Neuronal stem cell (in vitro differentiated cells): ENCODE results near the gene DOK4.

Experiments used
- DNase-seq: peaks from one replicate; pipeline ENCODE4 v3.0.0-alpha.2; 2013; ENCODE audit warnings: low spot score
- H2AFZ ChIP-seq: one replicate; pipeline ENCODE4 v1.6.1; 2013; ENCODE audit warnings: mild to moderate bottlenecking, low read length, inconsistent platforms
- H2AK5ac ChIP-seq: 2 replicates; pipeline ENCODE4 v1.6.1; 2013; ENCODE audit warnings: low read depth, mild to moderate bottlenecking, inconsistent platforms, low read length, moderate library complexity, mixed read lengths
- H2BK120ac ChIP-seq: 2 replicates; pipeline ENCODE4 v1.6.1; 2013; ENCODE audit warnings: low read depth, mild to moderate bottlenecking, inconsistent platforms, low read length, moderate library complexity, mixed read lengths
- H2BK12ac ChIP-seq: one replicate; pipeline ENCODE4 v1.6.1; 2013; ENCODE audit warnings: low read length, inconsistent platforms
- H2BK15ac ChIP-seq: 2 replicates; pipeline ENCODE4 v1.6.1; 2013; ENCODE audit warnings: mild to moderate bottlenecking, low read length, inconsistent platforms, mixed read lengths
- H2BK5ac ChIP-seq: one replicate; pipeline ENCODE4 v1.6.1; 2013; ENCODE audit warnings: inconsistent platforms, mild to moderate bottlenecking, low read length, moderate library complexity
- H3K14ac ChIP-seq: one replicate; pipeline ENCODE4 v1.6.1; 2013; ENCODE audit warnings: low read length, inconsistent platforms
- H3K18ac ChIP-seq: 2 replicates; pipeline ENCODE4 v1.6.1; 2013; ENCODE audit warnings: low read length, inconsistent platforms
- H3K23ac ChIP-seq: 2 replicates; pipeline ENCODE4 v1.6.1; 2013; ENCODE audit warnings: low read depth, mild to moderate bottlenecking, mixed read lengths, low read length, inconsistent platforms; ENCODE audit not compliant: poor library complexity
- H3K27ac ChIP-seq: replicated peaks from 3 replicates; pipeline ENCODE4 v1.5.1; 2013; ENCODE audit warnings: low read length, inconsistent platforms
- H3K27me3 ChIP-seq, 3 experiments: 2 replicates each; pipeline ENCODE4 v1.6.1; 2013; ENCODE audit warnings: low read length in 3 of 3, mild to moderate bottlenecking in 2 of 3, inconsistent platforms in 1 of 3, low read depth in 1 of 3, mixed read lengths in 1 of 3, moderate library complexity in 1 of 3; ENCODE audit not compliant: control insufficient read depth in 3 of 3, insufficient read depth in 3 of 3
- H3K36me3 ChIP-seq, 2 donors: replicated peaks in 1 of 2; 2 replicates each; pipeline ENCODE4 v1.6.1; 2013; ENCODE audit warnings: low read length in 2 of 2; ENCODE audit not compliant: control insufficient read depth in 2 of 2, insufficient read depth in 2 of 2
- H3K4ac ChIP-seq: 2 replicates; pipeline ENCODE4 v1.6.1; 2013; ENCODE audit warnings: inconsistent platforms, mild to moderate bottlenecking, low read length, moderate library complexity
- H3K4me1 ChIP-seq, 2 donors: 1 replicate in 1 of 2; 2 replicates in 1 of 2; pipeline ENCODE4 v1.6.1; 2013; ENCODE audit warnings: low read length in 2 of 2, low read depth in 1 of 2; ENCODE audit not compliant: control insufficient read depth in 2 of 2, insufficient read depth in 1 of 2
- H3K4me2 ChIP-seq: one replicate; pipeline ENCODE4 v1.6.1; 2013; ENCODE audit warnings: mild to moderate bottlenecking, low read length, inconsistent platforms; ENCODE audit not compliant: insufficient read depth, poor library complexity, severe bottlenecking
- H3K4me3 ChIP-seq, 2 donors: 2 replicates each; pipeline ENCODE4 v1.5.1; 2013; ENCODE audit warnings: low read length in 2 of 2, mild to moderate bottlenecking in 2 of 2, inconsistent platforms in 1 of 2, moderate library complexity in 1 of 2
- H3K79me1 ChIP-seq: one replicate; pipeline ENCODE4 v1.6.1; 2013; ENCODE audit warnings: low read depth, mild to moderate bottlenecking, inconsistent platforms, low read length, moderate library complexity
- H3K9ac ChIP-seq: one replicate; pipeline ENCODE4 v1.6.1; 2013; ENCODE audit warnings: mild to moderate bottlenecking, low read depth, low read length, inconsistent platforms; ENCODE audit not compliant: poor library complexity
- H3K9me3 ChIP-seq, 2 donors: replicated peaks in 1 of 2; 2 replicates each; pipeline versions ENCODE3 to v1.6.1; 2013; ENCODE audit warnings: low read length in 2 of 2, mild to moderate bottlenecking in 2 of 2, inconsistent platforms in 1 of 2, low read depth in 1 of 2, mixed read lengths in 1 of 2, moderate library complexity in 1 of 2; ENCODE audit not compliant: control insufficient read depth in 2 of 2, insufficient read depth in 1 of 2
- H4K8ac ChIP-seq: one replicate; pipeline ENCODE4 v1.6.1; 2013; ENCODE audit warnings: low read depth, mild to moderate bottlenecking, inconsistent platforms, low read length, moderate library complexity
- H4K91ac ChIP-seq: one replicate; pipeline ENCODE4 v1.6.1; 2013; ENCODE audit warnings: low read length, low read depth, mild to moderate bottlenecking, inconsistent platforms; ENCODE audit not compliant: poor library complexity
- WGBS, 2 donors: extraction: QIAGEN DNeasy Blood & Tissue Kit; methylation state at CpG; one replicate each; pipeline ENCODE4 v1.1.7; 2013; ENCODE audit warnings: missing lambda C conversion rate in 2 of 2, mixed read lengths in 1 of 2; ENCODE audit not compliant: insufficient read length in 2 of 2, insufficient replicate concordance in 1 of 2; ENCODE audit errors: extremely low coverage in 2 of 2; 5-methylcytosine and 5-hydroxymethylcytosine counted together

Gene DOK4

DNA sequence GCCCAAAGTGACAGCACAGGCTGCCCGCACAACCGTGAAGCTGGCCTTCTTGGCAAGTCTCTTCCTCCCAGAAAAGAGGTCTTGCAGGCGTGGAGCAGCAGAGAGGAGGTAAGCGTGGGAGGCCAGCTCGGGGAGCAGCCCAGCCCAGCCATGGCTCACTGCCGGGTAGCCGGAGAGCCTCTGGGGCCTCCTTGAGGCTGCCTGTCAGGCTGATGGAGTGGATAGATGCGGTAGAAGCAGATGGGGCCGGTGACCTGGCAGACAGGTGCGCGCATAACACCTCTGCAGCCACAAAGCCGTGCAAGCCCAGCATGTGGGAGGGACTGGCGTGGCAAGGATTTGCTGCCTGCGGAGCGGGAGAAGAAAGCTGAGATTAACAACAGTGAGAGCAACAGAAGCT, 17.1 kb upstream of the DOK4 start:
- no peak overlapping the region for H3K9ac ChIP-seq
- H3K79me1 ChIP-seq = no peaks in the 10 kb centered on the region
- no peak overlapping the region for H2BK12ac ChIP-seq
- H3K27ac ChIP-seq = no peak overlapping the region
- peaks cover 6 to 8% of the 10 kb centered on the region in 2 donors for H3K4me1 ChIP-seq
- no peak overlapping the region for H2BK5ac ChIP-seq
- H3K23ac ChIP-seq = no peak overlapping the region
- H3K9me3 ChIP-seq = no peaks in the 10 kb centered on the region
- H3K27me3 ChIP-seq = peaks cover 0 to 42% (median 0%) of the 10 kb centered on the region in 3 experiments
- H2BK15ac ChIP-seq = no peak overlapping the region
- peak overlapping the region; percentile 30 for H3K18ac ChIP-seq
- no peak overlapping the region for H4K91ac ChIP-seq
- H3K4ac ChIP-seq = no peak overlapping the region
- no peak overlapping the region for H3K4me2 ChIP-seq
- H3K4me3 ChIP-seq = no peak overlapping the region
- H2AK5ac ChIP-seq = no peak overlapping the region
- no peaks in the 10 kb centered on the region for H3K36me3 ChIP-seq
- no CpG with 5 or more reads among the region's 15 CpGs for WGBS, 2 donors
- DNase-seq = no peak
- no peak overlapping the region for H4K8ac ChIP-seq
- no peak overlapping the region for H2BK120ac ChIP-seq
- H3K14ac ChIP-seq = no peak overlapping the region
- H2AFZ ChIP-seq = no peak overlapping the region

DNA sequence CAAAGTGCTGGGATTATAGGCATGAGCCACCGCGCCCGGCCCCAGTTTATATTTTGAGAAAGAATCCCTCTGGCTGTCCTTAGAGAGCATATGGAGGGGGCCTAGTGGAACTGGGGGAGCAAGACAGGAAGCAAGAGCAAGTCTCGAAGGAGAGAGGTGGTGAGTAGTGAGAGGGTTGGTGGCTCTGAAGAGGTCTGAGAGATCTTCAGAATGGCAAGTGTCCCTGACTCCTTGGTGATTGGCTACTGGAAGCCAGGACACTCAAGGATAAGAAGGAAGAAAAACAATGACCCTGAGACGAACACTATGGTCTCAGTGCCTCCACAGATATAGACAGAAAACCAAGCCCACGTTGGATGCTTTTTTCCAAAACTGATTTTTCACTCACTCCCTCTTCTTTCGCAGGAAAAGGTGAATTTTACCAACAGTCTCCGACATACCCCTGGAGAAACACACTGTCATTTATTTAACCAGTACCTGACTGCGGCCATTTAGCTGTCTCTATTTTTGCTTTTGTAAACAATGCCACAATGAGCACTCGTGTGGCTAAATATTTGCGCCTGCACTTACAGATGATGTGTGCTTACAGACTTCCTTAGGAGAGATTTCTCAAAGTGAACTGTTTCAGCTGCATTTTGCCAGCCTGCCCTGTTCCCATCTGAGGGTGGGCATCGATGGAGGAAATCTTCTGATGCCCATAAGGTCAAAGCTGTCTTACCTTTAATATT, 15.9 kb upstream of the DOK4 start:
- Histone ChIP-seq H2BK15ac (no peak overlapping the region), H3K4me3 (no peak overlapping the region), H2BK5ac (no peak overlapping the region), H3K4ac (no peak overlapping the region), H3K9ac (no peak overlapping the region), H3K36me3 (no peaks in the 10 kb centered on the region), H3K27ac (no peak overlapping the region), H3K18ac (no peak overlapping the region), H3K14ac (no peak overlapping the region), H3K23ac (no peak overlapping the region), H3K9me3 (no peaks in the 10 kb centered on the region), H2AFZ (peak overlapping the region; percentile 24), H3K27me3 (peaks cover 0 to 45% (median 0%) of the 10 kb centered on the region in 3 experiments), H2AK5ac (no peak overlapping the region), H2BK12ac (no peak overlapping the region), H3K4me1 (peaks cover 0 to 5% of the 10 kb centered on the region in 2 donors), H2BK120ac (no peak overlapping the region), H3K4me2 (no peak overlapping the region), H4K8ac (no peak overlapping the region), H3K79me1 (no peaks in the 10 kb centered on the region), H4K91ac (no peak overlapping the region)
- WGBS, 2 donors = no CpG with 5 or more reads among the region's 12 CpGs
- no peak for DNase-seq

DNA sequence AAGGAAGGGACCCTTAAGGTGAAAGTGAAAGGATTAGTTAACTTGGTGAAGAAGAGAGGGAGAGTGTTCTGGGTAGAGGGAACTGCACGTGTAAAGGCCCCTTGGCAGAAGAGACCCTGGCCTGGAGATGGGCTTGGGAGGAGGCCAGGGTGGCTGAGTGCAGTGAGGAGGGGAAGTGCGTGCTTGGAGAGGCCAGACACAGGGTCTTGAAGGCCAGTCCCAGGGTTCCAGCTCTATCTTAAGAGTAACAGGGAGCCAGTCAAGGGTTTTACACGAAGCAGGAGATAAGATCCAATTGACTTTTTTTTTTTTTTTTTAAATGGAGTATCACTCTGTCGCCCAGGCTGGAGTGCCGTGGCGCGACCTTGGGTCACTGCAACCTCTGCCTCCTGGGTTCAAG, 15.2 kb upstream of the DOK4 start:
- no peak overlapping the region for H3K4me2 ChIP-seq
- no peak overlapping the region for H3K4me3 ChIP-seq
- no peaks in the 10 kb centered on the region for H3K36me3 ChIP-seq
- no peak overlapping the region for H3K18ac ChIP-seq
- no peak overlapping the region for H4K91ac ChIP-seq
- no CpG with 5 or more reads among the region's 7 CpGs for WGBS, 2 donors
- no peak overlapping the region for H3K23ac ChIP-seq
- no peaks in the 10 kb centered on the region for H3K9me3 ChIP-seq
- H3K4me1 ChIP-seq = peaks cover 0 to 5% of the 10 kb centered on the region in 2 donors
- H3K14ac ChIP-seq = no peak overlapping the region
- no peak overlapping the region for H2BK15ac ChIP-seq
- H2AFZ ChIP-seq = no peak overlapping the region
- H2AK5ac ChIP-seq = no peak overlapping the region
- no peak overlapping the region for H4K8ac ChIP-seq
- no peak overlapping the region for H2BK120ac ChIP-seq
- H3K27me3 ChIP-seq = peaks cover 0 to 40% (median 0%) of the 10 kb centered on the region in 3 experiments
- H2BK12ac ChIP-seq = no peak overlapping the region
- no peak for DNase-seq
- H3K27ac ChIP-seq = no peak overlapping the region
- H3K79me1 ChIP-seq = no peaks in the 10 kb centered on the region
- no peak overlapping the region for H3K4ac ChIP-seq
- H3K9ac ChIP-seq = no peak overlapping the region
- no peak overlapping the region for H2BK5ac ChIP-seq

DNA sequence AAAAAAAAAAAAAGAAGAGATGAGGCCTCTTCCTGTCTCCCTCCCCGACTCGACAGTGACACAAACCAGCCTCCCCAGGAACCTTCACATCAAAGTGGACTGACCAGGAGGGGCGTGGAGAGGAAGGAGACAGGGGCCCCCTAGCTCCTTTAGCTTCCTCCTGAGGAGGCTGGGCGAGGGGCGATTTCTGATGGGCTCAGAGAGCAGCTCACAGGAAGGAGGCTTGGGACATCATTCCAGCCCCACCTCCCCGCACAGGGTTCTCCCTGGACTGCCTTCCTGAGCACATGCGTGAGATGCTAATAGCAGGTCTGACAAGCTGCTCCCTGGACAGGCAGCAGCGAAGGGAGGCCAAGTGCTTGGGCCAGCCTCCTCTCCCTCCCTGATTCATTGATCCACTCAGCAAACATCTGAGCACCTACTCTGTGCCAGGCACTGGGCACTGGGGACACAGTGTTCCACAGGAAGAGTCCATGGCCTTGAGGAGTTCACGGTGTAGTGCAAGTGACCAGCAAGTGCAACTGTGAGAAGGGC, 14.4 kb upstream of the DOK4 start:
- DNase-seq = no peak
- Histone ChIP-seq H2BK15ac (no peak overlapping the region), H3K4me2 (no peak overlapping the region), H2BK120ac (no peak overlapping the region), H3K27ac (no peak overlapping the region), H3K9me3 (no peaks in the 10 kb centered on the region), H3K18ac (no peak overlapping the region), H3K79me1 (no peaks in the 10 kb centered on the region), H3K4me1 (peaks cover 0 to 5% of the 10 kb centered on the region in 2 donors), H3K4me3 (no peak overlapping the region), H3K27me3 (peaks cover 0 to 40% (median 0%) of the 10 kb centered on the region in 3 experiments), H2AFZ (peak overlapping the region; percentile 62), H2BK5ac (no peak overlapping the region), H2BK12ac (no peak overlapping the region), H4K91ac (no peak overlapping the region), H3K4ac (no peak overlapping the region), H3K23ac (peak overlapping the region; percentile 52), H2AK5ac (no peak overlapping the region), H3K36me3 (no peaks in the 10 kb centered on the region), H4K8ac (no peak overlapping the region), H3K9ac (no peak overlapping the region), H3K14ac (no peak overlapping the region)
- WGBS, 2 donors = no CpG with 5 or more reads among the region's 9 CpGs
